Cardiac fibroblast (primary cell): ENCODE data around the gene FBLN5.

Experiments
- DNase-seq, 2 donors: peaks; one replicate each; pipeline versions ENCODE4 v3.0.0 to v3.0.0-alpha.2; 2010; ENCODE audit warnings: low read depth in 2 of 2
- H3K4me3 ChIP-seq, 2 donors: replicated peaks in 1 of 2; 1 replicate in 1 of 2; 2 replicates in 1 of 2; pipeline ENCODE4 v1.5.1; 2011; ENCODE audit warnings: low read depth in 2 of 2, low read length in 2 of 2, mild to moderate bottlenecking in 2 of 2, moderate library complexity in 1 of 2
- TF ChIP-seq, protein P1 (sequence below): IDR thresholded peaks from one replicate; pipeline ENCODE4 v1.5.1; 2011; ENCODE audit warnings: low read depth, mild to moderate bottlenecking, low read length, inconsistent platforms

Gene FBLN5

GRCh38 chr14:91889477-91890211 is 57.9 kb downstream of the FBLN5 start:
- no peak overlapping the region for H3K4me3 ChIP-seq
- TF ChIP-seq, protein P1, sequence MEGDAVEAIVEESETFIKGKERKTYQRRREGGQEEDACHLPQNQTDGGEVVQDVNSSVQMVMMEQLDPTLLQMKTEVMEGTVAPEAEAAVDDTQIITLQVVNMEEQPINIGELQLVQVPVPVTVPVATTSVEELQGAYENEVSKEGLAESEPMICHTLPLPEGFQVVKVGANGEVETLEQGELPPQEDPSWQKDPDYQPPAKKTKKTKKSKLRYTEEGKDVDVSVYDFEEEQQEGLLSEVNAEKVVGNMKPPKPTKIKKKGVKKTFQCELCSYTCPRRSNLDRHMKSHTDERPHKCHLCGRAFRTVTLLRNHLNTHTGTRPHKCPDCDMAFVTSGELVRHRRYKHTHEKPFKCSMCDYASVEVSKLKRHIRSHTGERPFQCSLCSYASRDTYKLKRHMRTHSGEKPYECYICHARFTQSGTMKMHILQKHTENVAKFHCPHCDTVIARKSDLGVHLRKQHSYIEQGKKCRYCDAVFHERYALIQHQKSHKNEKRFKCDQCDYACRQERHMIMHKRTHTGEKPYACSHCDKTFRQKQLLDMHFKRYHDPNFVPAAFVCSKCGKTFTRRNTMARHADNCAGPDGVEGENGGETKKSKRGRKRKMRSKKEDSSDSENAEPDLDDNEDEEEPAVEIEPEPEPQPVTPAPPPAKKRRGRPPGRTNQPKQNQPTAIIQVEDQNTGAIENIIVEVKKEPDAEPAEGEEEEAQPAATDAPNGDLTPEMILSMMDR: no peak
- no peak for DNase-seq

DNA sequence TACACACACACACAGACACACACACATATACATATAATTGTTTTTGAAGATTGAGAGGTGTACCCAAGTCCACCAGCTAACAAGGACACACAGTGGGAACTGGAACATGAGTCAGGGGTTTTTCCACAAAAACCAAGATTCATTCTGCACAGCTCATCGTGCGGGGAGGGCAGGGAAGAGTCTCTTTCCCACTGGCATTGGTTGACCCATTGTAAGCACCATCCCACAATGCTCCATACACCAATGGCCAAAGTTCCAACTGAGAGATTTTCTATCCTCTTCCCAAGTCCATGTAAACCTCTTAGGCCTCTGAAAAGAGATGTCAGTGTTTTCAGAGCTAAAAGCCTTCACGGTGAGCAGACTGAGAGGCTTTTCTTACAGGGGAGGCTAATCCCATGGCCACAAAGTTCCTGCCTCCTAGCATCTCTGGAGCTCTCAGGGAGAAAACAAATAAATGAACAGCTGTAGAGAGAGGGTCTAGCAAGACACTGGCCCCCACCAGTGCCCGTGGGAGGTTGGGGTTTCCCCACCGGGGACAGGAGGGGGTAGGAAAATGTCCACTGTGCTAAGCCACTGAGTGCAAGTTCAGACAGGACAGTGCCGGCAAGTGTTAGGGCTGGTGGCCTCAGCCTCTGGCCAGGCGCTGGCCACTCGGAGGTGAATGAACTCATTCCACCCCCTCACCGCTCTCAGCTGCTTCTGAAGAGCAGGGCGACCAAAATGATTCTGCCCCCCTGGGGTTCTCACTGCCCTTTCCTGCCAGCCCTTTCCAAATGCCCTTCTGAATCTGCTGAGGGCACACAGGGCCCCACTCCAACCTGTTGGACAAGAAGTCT is 58.6 kb downstream of the FBLN5 start:
- no peak for DNase-seq
- TF ChIP-seq, protein P1: no peak

GRCh38 chr14:91886961-91887360 is 60.5 kb downstream of the FBLN5 start:
- TF ChIP-seq, protein P1: no peak
- no peak overlapping the region for H3K4me3 ChIP-seq
- no peak for DNase-seq

More for the DNA sequence above, 58.6 kb downstream of the FBLN5 start:
- no peak overlapping the region for H3K4me3 ChIP-seq

GRCh38 chr14:91885839-91886238 is 61.7 kb downstream of the FBLN5 start:
- TF ChIP-seq, protein P1: no peak
- H3K4me3 ChIP-seq: no peak overlapping the region
- DNase-seq: no peak

DNA sequence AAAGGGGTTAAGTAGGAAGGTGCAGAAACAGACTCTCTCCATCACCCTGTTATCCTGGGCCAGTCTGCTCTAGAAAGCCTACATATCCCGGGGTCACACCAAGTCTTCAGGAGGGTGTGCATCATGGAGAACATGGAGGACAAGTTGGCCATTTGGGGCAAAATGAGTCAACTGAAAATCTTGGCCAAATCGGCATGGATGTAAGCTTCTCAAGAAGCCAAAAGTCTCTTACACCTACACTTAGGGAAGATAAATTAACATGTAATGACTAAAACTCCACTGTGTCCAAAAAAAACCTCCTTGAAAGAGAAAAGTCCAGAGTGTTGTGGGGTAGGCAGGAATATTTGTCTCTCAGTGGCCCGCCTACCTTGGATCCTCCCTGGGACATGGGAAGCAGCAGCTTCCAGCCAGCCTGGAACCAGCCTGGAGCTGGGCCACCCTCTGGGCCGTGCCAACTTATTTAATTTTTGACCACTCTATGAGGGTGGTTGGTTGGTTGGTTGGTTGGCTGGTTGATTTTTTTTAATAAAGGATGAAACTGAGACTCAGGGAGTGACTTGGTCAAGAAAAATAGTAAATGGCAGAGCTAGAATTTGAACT is 62.3 kb downstream of the FBLN5 start:
- DNase-seq: no peak
- no peak overlapping the region for H3K4me3 ChIP-seq
- TF ChIP-seq, protein P1: no peak

DNA sequence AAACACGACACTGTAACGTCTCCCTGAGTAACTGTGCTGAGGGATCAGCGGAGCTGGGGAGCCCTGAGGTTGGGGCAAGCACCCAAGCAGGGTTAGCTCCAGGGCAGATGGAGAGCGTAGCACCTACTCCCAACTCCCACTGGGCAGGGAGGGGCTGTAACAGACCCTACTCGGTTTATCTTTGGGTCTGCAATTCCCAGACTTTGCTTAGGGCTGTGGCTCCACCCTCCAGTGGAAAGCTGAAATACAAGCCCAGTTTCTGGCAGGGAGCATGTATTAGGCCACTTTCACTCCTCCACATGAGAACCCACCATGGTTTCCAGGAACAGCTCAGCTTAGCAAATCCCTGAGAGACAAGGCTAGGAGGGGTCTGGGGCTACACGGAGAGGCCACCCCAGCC is 62.8 kb downstream of the FBLN5 start:
- TF ChIP-seq, protein P1: no peak
- DNase-seq: peak in 1 of 2 donors; percentile 68

More for the DNA sequence above, 62.8 kb downstream of the FBLN5 start:
- no peak overlapping the region for H3K4me3 ChIP-seq
